Measurements from ENCODE around the gene WDR44. TPM values are rescaled to one million over a fixed set of nuclear protein-coding genes. Genes with fewer than 3 reads are reported as not detected.

The WDR44 gene
- polyA plus RNA-seq, 2 of the 4 experiments (the other 2 are of a cell fraction) = 9.9 to 22.1 TPM

DNA sequence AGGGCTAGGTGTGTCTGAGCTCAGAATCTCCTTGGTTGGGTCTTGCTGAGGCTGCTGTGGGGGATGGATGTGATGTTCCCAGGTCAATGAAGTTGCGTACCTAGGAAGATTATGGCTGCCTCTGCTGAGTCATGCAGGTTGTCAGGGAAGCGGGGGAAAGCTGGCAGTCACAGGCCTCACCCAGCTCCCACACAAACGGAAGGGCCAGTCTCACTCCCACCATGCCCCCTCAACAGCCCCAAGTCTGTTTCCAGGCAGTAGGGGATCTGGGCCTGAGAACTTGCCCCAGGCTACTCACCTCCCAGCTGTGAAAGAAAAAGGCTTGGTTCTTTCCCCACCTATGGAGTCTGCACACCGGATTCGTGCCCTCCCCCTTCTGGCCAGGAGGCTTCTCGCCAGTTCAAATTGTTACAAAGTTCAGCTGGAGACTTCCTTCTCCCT, 72.9 kb downstream of the WDR44 start:
- Histone ChIP-seq H3K9me3 (no peaks in the 10 kb centered on the region), H3K4me1 (peaks cover 10% of the 10 kb centered on the region), H3K27ac (peak overlapping the region in 1 of 2 experiments; percentile 77; a peak in 4 of 6 replicates), H3K4me3 (no peak overlapping the region), H3K4me2 (peak overlapping the region; percentile 36)
- FAIRE-seq = no peak
- POLR2A ChIA-PET = no interaction called here
- no peak for TF ChIP-seq HOXA7 (CRISPR knock-in tag; IDR thresholded peaks at IDR 0.05)
- no peak for ATAC-seq
- CTCF ChIA-PET = no interaction called here
- DNase-seq (ENCODE audit: low read depth in 1 of 2, low spot score in 1 of 2) = peak in 1 of 2 experiments; percentile 5
- 94% methylated on average over 3 of the region's 6 CpGs for WGBS (ENCODE audit: missing lambda C conversion rate)

DNA sequence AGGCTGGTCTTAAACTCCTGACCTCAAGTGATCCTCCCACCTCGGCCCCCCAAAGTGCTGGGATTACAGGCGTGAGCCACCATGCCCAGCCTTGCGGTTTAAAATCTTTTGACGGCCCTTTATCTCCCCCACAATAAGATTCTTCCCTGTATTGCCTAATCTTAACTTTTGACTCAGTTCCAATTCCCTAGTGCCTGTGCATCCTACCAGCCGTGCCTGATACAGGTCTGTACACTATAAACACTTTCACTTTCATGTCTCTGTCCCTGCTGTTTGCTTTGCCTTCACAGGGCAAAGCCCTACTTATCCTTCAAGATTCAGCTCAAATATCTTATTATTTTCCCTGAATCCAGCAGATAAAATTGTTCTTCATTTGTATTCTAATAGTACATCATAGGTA, 74.6 kb downstream of the WDR44 start:
- no peak for FAIRE-seq
- TF ChIP-seq HOXB13 (CRISPR knock-in tag; IDR thresholded peaks at IDR 0.05; ENCODE audit: low read depth) (no peak), MAZ (IDR thresholded peaks at IDR 0.05; ENCODE audit: borderline replicate concordance, low read depth, low read length) (no peak), EHF (CRISPR knock-in tag; IDR thresholded peaks at IDR 0.05) (no peak), RFX5 (IDR thresholded peaks at IDR 0.05) (no peak), EP300 (IDR thresholded peaks at IDR 0.05) (no peak), FOSB (CRISPR knock-in tag; IDR thresholded peaks at IDR 0.05) (no peak), PHF8 (IDR thresholded peaks at IDR 0.05; ENCODE audit: borderline replicate concordance, low read depth) (no peak), CEBPB (IDR thresholded peaks at IDR 0.05) (no peak)
- Histone ChIP-seq H3K4me3 (no peak overlapping the region), H3K9me3 (no peaks in the 10 kb centered on the region), H3K4me2 (no peak overlapping the region), H3K27ac (no peak overlapping the region), H3K4me1 (peaks cover 10% of the 10 kb centered on the region)
- ChIA-PET CTCF (no interaction called here), POLR2A (no interaction called here)
- DNase-seq (ENCODE audit: low read depth in 1 of 2, low spot score in 1 of 2) = no peak
- ATAC-seq = no peak
- 70% methylated on average over 5 of the region's 5 CpGs for WGBS (ENCODE audit: missing lambda C conversion rate)

DNA sequence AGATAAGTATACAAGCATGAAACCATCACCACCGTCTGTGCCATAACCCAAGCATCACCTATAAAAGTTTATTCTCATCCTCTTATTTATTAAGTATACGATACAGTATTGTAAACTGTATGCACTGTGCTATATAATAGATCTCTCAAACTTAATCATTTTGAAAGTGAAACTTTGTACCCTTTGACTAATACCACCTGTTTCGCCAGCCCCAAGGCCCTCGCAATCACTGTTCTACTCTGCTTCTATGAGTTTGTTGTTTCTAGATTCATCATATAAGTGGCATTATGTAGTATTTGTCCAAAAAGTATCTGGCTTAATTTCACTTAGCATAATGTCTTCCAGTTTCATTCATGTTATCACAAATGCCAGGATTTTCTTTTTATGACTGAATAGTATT, 77.7 kb downstream of the WDR44 start:
- CTCF ChIA-PET = no interaction called here
- WGBS (ENCODE audit: missing lambda C conversion rate) = 95% methylated on average over 4 of the region's 4 CpGs

More for the DNA sequence above, 77.7 kb downstream of the WDR44 start:
- H3K9me3 ChIP-seq = no peaks in the 10 kb centered on the region
- DNase-seq (ENCODE audit: low read depth in 1 of 2, low spot score in 1 of 2) (no peak), FAIRE-seq (no peak), ATAC-seq (no peak)
- H3K4me1 ChIP-seq = peaks cover 7% of the 10 kb centered on the region
- no peak overlapping the region for H3K4me3 ChIP-seq
- TF ChIP-seq SMC3 (IDR thresholded peaks at IDR 0.05) = no peak
- TF ChIP-seq CHD2 (IDR thresholded peaks at IDR 0.05; ENCODE audit: low read length, partially characterized antibody) = no peak
- TF ChIP-seq, protein P1, sequence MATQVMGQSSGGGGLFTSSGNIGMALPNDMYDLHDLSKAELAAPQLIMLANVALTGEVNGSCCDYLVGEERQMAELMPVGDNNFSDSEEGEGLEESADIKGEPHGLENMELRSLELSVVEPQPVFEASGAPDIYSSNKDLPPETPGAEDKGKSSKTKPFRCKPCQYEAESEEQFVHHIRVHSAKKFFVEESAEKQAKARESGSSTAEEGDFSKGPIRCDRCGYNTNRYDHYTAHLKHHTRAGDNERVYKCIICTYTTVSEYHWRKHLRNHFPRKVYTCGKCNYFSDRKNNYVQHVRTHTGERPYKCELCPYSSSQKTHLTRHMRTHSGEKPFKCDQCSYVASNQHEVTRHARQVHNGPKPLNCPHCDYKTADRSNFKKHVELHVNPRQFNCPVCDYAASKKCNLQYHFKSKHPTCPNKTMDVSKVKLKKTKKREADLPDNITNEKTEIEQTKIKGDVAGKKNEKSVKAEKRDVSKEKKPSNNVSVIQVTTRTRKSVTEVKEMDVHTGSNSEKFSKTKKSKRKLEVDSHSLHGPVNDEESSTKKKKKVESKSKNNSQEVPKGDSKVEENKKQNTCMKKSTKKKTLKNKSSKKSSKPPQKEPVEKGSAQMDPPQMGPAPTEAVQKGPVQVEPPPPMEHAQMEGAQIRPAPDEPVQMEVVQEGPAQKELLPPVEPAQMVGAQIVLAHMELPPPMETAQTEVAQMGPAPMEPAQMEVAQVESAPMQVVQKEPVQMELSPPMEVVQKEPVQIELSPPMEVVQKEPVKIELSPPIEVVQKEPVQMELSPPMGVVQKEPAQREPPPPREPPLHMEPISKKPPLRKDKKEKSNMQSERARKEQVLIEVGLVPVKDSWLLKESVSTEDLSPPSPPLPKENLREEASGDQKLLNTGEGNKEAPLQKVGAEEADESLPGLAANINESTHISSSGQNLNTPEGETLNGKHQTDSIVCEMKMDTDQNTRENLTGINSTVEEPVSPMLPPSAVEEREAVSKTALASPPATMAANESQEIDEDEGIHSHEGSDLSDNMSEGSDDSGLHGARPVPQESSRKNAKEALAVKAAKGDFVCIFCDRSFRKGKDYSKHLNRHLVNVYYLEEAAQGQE (IDR thresholded peaks at IDR 0.05) = no peak
- no peak for TF ChIP-seq NFE2L2 (conservative IDR thresholded peaks at IDR 0.05; ENCODE audit: low read length)
- TF ChIP-seq HDAC2 (IDR thresholded peaks at IDR 0.05) = no peak
- TF ChIP-seq PHF8 (IDR thresholded peaks at IDR 0.05; ENCODE audit: borderline replicate concordance, low read depth) = no peak
- TF ChIP-seq EP300 (IDR thresholded peaks at IDR 0.05) = no peak
- no peak for TF ChIP-seq HOXB5 (CRISPR knock-in tag; IDR thresholded peaks at IDR 0.05)
- TF ChIP-seq BHLHE40 (IDR thresholded peaks at IDR 0.05; ENCODE audit: low read depth, low read length) = no peak
- no peak for TF ChIP-seq FOXS1 (CRISPR knock-in tag; IDR thresholded peaks at IDR 0.05)
- TF ChIP-seq, protein P2, sequence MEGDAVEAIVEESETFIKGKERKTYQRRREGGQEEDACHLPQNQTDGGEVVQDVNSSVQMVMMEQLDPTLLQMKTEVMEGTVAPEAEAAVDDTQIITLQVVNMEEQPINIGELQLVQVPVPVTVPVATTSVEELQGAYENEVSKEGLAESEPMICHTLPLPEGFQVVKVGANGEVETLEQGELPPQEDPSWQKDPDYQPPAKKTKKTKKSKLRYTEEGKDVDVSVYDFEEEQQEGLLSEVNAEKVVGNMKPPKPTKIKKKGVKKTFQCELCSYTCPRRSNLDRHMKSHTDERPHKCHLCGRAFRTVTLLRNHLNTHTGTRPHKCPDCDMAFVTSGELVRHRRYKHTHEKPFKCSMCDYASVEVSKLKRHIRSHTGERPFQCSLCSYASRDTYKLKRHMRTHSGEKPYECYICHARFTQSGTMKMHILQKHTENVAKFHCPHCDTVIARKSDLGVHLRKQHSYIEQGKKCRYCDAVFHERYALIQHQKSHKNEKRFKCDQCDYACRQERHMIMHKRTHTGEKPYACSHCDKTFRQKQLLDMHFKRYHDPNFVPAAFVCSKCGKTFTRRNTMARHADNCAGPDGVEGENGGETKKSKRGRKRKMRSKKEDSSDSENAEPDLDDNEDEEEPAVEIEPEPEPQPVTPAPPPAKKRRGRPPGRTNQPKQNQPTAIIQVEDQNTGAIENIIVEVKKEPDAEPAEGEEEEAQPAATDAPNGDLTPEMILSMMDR (IDR thresholded peaks at IDR 0.05) = no peak
- TF ChIP-seq, protein P3, sequence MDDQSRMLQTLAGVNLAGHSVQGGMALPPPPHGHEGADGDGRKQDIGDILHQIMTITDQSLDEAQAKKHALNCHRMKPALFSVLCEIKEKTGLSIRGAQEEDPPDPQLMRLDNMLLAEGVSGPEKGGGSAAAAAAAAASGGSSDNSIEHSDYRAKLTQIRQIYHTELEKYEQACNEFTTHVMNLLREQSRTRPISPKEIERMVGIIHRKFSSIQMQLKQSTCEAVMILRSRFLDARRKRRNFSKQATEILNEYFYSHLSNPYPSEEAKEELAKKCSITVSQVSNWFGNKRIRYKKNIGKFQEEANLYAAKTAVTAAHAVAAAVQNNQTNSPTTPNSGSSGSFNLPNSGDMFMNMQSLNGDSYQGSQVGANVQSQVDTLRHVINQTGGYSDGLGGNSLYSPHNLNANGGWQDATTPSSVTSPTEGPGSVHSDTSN (IDR thresholded peaks at IDR 0.05) = no peak
- no peak for TF ChIP-seq MYC (IDR thresholded peaks at IDR 0.05; ENCODE audit: borderline replicate concordance, low read length)
- POLR2A ChIA-PET = no interaction called here
- H3K4me2 ChIP-seq = no peak overlapping the region
- no peak overlapping the region for H3K27ac ChIP-seq
